IMR-90 (cell line): ENCODE results near the gene LAMB3. TPM values are rescaled to one million over a fixed set of nuclear protein-coding genes. Genes with fewer than 3 reads are reported as not detected.
A peak's percentile ranks its signal among the peaks of the same experiment; 100 is the strongest.

Experiments
- ATAC-seq: fragments of 200-7000 bp; cut with Tn5 transposase; 2 replicates; pipeline ENCODE4 v1.9.1; 2020; ENCODE audit warnings: low read depth, mild to moderate bottlenecking, moderate library complexity
- BruUV-seq: library from RNA; stranded (reverse); fragments of 400-500 nt; replicated peaks from 2 replicates; lab custom pipeline; 2021; lab: Mats Ljungman, UMichigan
- CTCF ChIA-PET: fragments of 300-600 bp; formaldehyde crosslinking; extraction: SDS; loops from one replicate; lab custom pipeline; 2021; ENCODE audit warnings: antibody characterized with exemption; lab: Yijun Ruan, JAX
- POLR2A ChIA-PET: fragments of 300-600 bp; sonication (Branson Sonifier 250); formaldehyde crosslinking; loops from one replicate; lab custom pipeline; 2022; ENCODE audit warnings: antibody characterized with exemption; ENCODE audit not compliant: unreplicated experiment; lab: Charles Lee
- DNase-seq: peaks from one replicate; pipeline ENCODE4 v3.0.0; 2013
- H2AFZ ChIP-seq: replicated peaks from 2 replicates; pipeline ENCODE3; 2013; ENCODE audit warnings: low read length, mild to moderate bottlenecking; ENCODE audit not compliant: poor library complexity
- H2AK5ac ChIP-seq: 2 replicates; pipeline ENCODE4 v1.6.1; 2013; ENCODE audit warnings: low read depth, low read length, inconsistent platforms
- H2AK9ac ChIP-seq: replicated peaks from 2 replicates; pipeline ENCODE3; 2013; ENCODE audit warnings: mild to moderate bottlenecking, low read depth, low read length, moderate library complexity; ENCODE audit not compliant: poor library complexity
- H2BK120ac ChIP-seq: 2 replicates; pipeline ENCODE4 v1.6.1; 2013; ENCODE audit warnings: low read depth, low read length, inconsistent platforms
- H2BK15ac ChIP-seq: 3 replicates; pipeline ENCODE4 v1.6.1; 2013; ENCODE audit warnings: low read depth, low read length, inconsistent platforms
- H2BK20ac ChIP-seq: 2 replicates; pipeline ENCODE4 v1.6.1; 2013; ENCODE audit warnings: low read depth, mild to moderate bottlenecking, inconsistent platforms, low read length, moderate library complexity
- H2BK5ac ChIP-seq: 2 replicates; pipeline ENCODE4 v1.6.1; 2013; ENCODE audit warnings: mild to moderate bottlenecking, low read depth, low read length, inconsistent platforms; ENCODE audit not compliant: poor library complexity, severe bottlenecking
- H3K14ac ChIP-seq: replicated peaks from 2 replicates; pipeline ENCODE4 v1.6.1; 2013; ENCODE audit warnings: low read depth, low read length, inconsistent platforms
- H3K18ac ChIP-seq: 2 replicates; pipeline ENCODE4 v1.6.1; 2013; ENCODE audit warnings: low read depth, low read length, control low read depth
- H3K23ac ChIP-seq: 2 replicates; pipeline ENCODE4 v1.6.1; 2013; ENCODE audit warnings: low read depth, low read length, inconsistent platforms
- H3K27ac ChIP-seq: 2 replicates; pipeline ENCODE4 v1.5.1; 2013; ENCODE audit warnings: mild to moderate bottlenecking, control low read depth, low read length; ENCODE audit not compliant: insufficient read depth
- H3K27me3 ChIP-seq: 2 replicates; pipeline ENCODE4 v1.6.1; 2013; ENCODE audit warnings: low read length; ENCODE audit not compliant: control insufficient read depth, insufficient read depth
- H3K36me3 ChIP-seq: 2 replicates; pipeline ENCODE4 v1.6.1; 2013; ENCODE audit warnings: low read length, mixed read lengths; ENCODE audit not compliant: control insufficient read depth, insufficient read depth
- H3K4ac ChIP-seq: 2 replicates; pipeline ENCODE4 v1.6.1; 2013; ENCODE audit warnings: low read depth, low read length, inconsistent platforms
- H3K4me1 ChIP-seq: 2 replicates; pipeline ENCODE4 v1.6.1; 2013; ENCODE audit warnings: low read length, mixed read lengths; ENCODE audit not compliant: control insufficient read depth, insufficient read depth
- H3K4me2 ChIP-seq: 2 replicates; pipeline ENCODE4 v1.6.1; 2013; ENCODE audit warnings: low read depth, mild to moderate bottlenecking, control low read depth, low read length, moderate library complexity
- H3K4me3 ChIP-seq: 2 replicates; pipeline ENCODE4 v1.5.1; 2013; ENCODE audit warnings: low read depth, mild to moderate bottlenecking, control low read depth, low read length, moderate library complexity; ENCODE audit not compliant: insufficient read depth
- H3K56ac ChIP-seq: 2 replicates; pipeline ENCODE4 v1.6.1; 2013; ENCODE audit warnings: low read length, inconsistent platforms; ENCODE audit not compliant: insufficient read depth; ENCODE audit errors: extremely low read depth
- H3K79me1 ChIP-seq, 2 experiments: 2 replicates each; pipeline ENCODE4 v1.6.1; 2013; ENCODE audit warnings: low read length in 2 of 2, inconsistent platforms in 1 of 2, low read depth in 1 of 2
- H3K9ac ChIP-seq: 2 replicates; pipeline ENCODE4 v1.6.1; 2013; ENCODE audit warnings: low read depth, low read length, control low read depth
- H3K9me1 ChIP-seq: 2 replicates; pipeline ENCODE4 v1.6.1; 2013; ENCODE audit warnings: low read length, inconsistent platforms; ENCODE audit not compliant: insufficient read depth
- H3K9me3 ChIP-seq: 2 replicates; pipeline ENCODE4 v1.6.1; 2013; ENCODE audit warnings: low read length; ENCODE audit not compliant: control insufficient read depth, insufficient read depth
- H4K20me1 ChIP-seq: 2 replicates; pipeline ENCODE4 v1.6.1; 2013; ENCODE audit warnings: low read length, inconsistent platforms; ENCODE audit not compliant: insufficient read depth
- H4K5ac ChIP-seq: 2 replicates; pipeline ENCODE4 v1.6.1; 2013; ENCODE audit warnings: mild to moderate bottlenecking, low read depth, low read length, control low read depth
- H4K8ac ChIP-seq, 2 experiments: 2 replicates each; pipeline ENCODE4 v1.6.1; 2013; ENCODE audit warnings: low read depth in 2 of 2, low read length in 2 of 2, control low read depth in 1 of 2, inconsistent platforms in 1 of 2
- H4K91ac ChIP-seq: 2 replicates; pipeline ENCODE4 v1.6.1; 2013; ENCODE audit warnings: low read depth, low read length, inconsistent platforms; ENCODE audit not compliant: insufficient read depth
- USF2 ChIP-seq: fragments of 150-350 bp; IDR thresholded peaks from 2 replicates; pipeline ENCODE4 v1.6.1; 2017; ENCODE audit warnings: mild to moderate bottlenecking, antibody characterized with exemption, low read length, low read depth
- WGBS, 2 experiments: methylation state at CpG; one replicate each; pipeline versions ENCODE4 v1.1.5 to v1.1.7; 2013; ENCODE audit warnings: missing lambda C conversion rate in 2 of 2; ENCODE audit not compliant: insufficient read length in 1 of 2; ENCODE audit errors: extremely low coverage in 2 of 2; 5-methylcytosine and 5-hydroxymethylcytosine counted together
- dilution Hi-C: fragments of 300-500 bp; cut with HindIII; formaldehyde crosslinking; loops from one replicate; pipeline ENCODE4 v1.14.3; 2018; ENCODE audit warnings: low sequenced_read_pairs; ENCODE audit not compliant: unreplicated experiment
- in situ Hi-C: fragments of 300-500 bp; cut with MboI; formaldehyde crosslinking; loops from 3 replicates; pipeline ENCODE4 v1.14.3; 2019; ENCODE audit warnings: low sequenced_read_pairs, inconsistent platforms, mixed read lengths
- intact Hi-C: fragments of 100-400 bp; cut with micrococcal nuclease; formaldehyde crosslinking; loops from 2 replicates; pipeline ENCODE4 v1.10.0; 2022
- polyA plus RNA-seq, 3 experiments: library from polyadenylated mRNA; depleted of rRNA; stranded (reverse); fragments of >200 nt; gene quantifications; 2 replicates each; pipeline ENCODE4 v1.2.3, GENCODE V29; 2012; ENCODE audit warnings: low replicate concordance in 1 of 3
- total RNA-seq: library from RNA; depleted of rRNA; stranded (reverse); fragments of >200 nt; gene quantifications from 2 replicates; pipeline ENCODE4 v1.2.3, GENCODE V29; 2012

LAMB3 gene
- total and polyA plus RNA-seq, 2 of the 4 experiments (the other 2 are of a cell fraction), result 0.72 to 2.1 TPM

GRCh38 chr1:209595599-209596285, 56.5 kb downstream of the LAMB3 start:
- ATAC-seq (no peak), DNase-seq (no peak)
- Histone ChIP-seq H2BK5ac (no peak overlapping the region), H3K4me2 (no peak overlapping the region), H3K9me1 (no peaks in the 10 kb centered on the region), H3K9ac (no peak overlapping the region), H4K5ac (no peak overlapping the region), H2BK120ac (no peak overlapping the region), H2AFZ (no peak overlapping the region), H3K79me1 (no peaks in the 10 kb centered on the region), H2AK5ac (no peak overlapping the region), H3K18ac (no peak overlapping the region), H3K36me3 (no peaks in the 10 kb centered on the region), H3K9me3 (no peaks in the 10 kb centered on the region), H4K20me1 (no peaks in the 10 kb centered on the region), H2AK9ac (peak overlapping the region; percentile 30), H3K4me3 (no peak overlapping the region), H4K91ac (no peak overlapping the region), H3K23ac (no peak overlapping the region), H3K27me3 (no peaks in the 10 kb centered on the region; the same call in 1 of the 2 replicates), H2BK15ac (no peak overlapping the region), H3K27ac (no peak overlapping the region), H2BK20ac (no peak overlapping the region), H3K14ac (no peak overlapping the region), H4K8ac (no peak overlapping the region), H3K4ac (no peak overlapping the region), H3K4me1 (no peaks in the 10 kb centered on the region), H3K56ac (no peak overlapping the region)
- in situ Hi-C loops, result no loop called here
- no TSS peak for BruUV-seq
- 88% methylated on average over 9 of the region's 10 CpGs; no CpG with 5 or more reads in 1 of the 2 experiments for WGBS, 2 experiments
- ChIA-PET CTCF (no interaction called here), POLR2A (interaction anchor here (0.6 kb wide), 1 partner anchor 97 kb away, joined by 3 read pairs; no protein-coding TSS in a partner anchor)
- intact Hi-C loops, result no loop called here
- dilution Hi-C loops, result no loop called here
- no peak for TF ChIP-seq USF2
